Omental fat pad (tissue), 4 donors: ENCODE data around the gene PNLIPRP3. TPM values are rescaled to one million over a fixed set of nuclear protein-coding genes. Genes with fewer than 3 reads are reported as not detected.

Experiments used
- ATAC-seq: fragments of 150-250 bp; one replicate; pipeline ENCODE4 v1.9.1; 2016; ENCODE audit warnings: mild to moderate bottlenecking, moderate library complexity; ENCODE audit not compliant: low FRiP score
- DNase-seq: peaks from one replicate; pipeline ENCODE4 v3.0.0-alpha.2; 2019; ENCODE audit warnings: low spot score
- total RNA-seq, 4 donors: library from RNA; depleted of rRNA; stranded (reverse); fragments of >200 nt; gene quantifications; one replicate each; pipeline ENCODE4 v1.1.0, GENCODE V29; 2016
- TF ChIP-seq, protein P1 (sequence below), 3 donors: fragments of 450-650 bp; IDR thresholded peaks; one replicate each; pipeline ENCODE4 v1.5.1; 2016 to 2017; ENCODE audit warnings: antibody characterized with exemption in 3 of 3, mild to moderate bottlenecking in 3 of 3, moderate library complexity in 2 of 3

The PNLIPRP3 gene
- total RNA-seq, 4 donors from 2014 or later = 0.31 to 0.63 TPM; not detected in 2

GRCh38 chr10:116465546-116465945 is 37.9 kb downstream of the PNLIPRP3 start:
- DNase-seq = no peak
- no peak for ATAC-seq
- TF ChIP-seq, protein P1, sequence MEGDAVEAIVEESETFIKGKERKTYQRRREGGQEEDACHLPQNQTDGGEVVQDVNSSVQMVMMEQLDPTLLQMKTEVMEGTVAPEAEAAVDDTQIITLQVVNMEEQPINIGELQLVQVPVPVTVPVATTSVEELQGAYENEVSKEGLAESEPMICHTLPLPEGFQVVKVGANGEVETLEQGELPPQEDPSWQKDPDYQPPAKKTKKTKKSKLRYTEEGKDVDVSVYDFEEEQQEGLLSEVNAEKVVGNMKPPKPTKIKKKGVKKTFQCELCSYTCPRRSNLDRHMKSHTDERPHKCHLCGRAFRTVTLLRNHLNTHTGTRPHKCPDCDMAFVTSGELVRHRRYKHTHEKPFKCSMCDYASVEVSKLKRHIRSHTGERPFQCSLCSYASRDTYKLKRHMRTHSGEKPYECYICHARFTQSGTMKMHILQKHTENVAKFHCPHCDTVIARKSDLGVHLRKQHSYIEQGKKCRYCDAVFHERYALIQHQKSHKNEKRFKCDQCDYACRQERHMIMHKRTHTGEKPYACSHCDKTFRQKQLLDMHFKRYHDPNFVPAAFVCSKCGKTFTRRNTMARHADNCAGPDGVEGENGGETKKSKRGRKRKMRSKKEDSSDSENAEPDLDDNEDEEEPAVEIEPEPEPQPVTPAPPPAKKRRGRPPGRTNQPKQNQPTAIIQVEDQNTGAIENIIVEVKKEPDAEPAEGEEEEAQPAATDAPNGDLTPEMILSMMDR (IDR thresholded peaks at IDR 0.05) = no peak

DNA sequence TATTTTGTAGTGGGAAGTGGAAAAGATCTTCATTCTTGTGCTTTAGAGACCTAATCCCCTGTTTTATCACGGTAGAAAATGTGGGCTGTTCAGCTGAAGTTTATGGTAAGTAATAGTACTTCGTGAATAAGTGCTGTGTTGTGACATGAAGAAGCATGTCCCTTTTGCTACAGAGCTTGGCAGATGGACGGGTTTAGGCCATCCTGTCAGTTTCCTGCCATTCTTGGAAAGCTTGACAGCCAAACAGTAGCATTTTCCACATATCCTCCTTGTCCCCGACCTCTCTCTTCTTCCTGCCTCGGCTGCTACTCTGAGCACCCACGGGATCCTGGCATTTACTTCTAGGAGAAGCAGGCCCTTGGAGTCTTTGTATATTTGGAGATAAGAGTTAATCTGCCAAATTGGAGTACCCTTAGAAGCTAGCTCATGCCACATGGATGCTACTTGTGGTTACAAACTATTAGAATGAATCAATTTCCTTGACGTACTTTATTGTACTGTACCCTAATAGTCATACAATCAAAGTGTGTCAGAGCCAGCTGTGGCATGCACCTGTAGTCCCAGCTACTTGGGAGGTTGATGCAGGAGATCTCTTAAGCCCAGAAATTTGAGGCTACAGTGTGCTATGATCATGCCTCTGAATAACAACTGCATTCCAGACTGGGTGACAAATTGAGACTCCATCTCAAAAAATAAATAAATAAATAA is 39.2 kb downstream of the PNLIPRP3 start:
- DNase-seq = no peak
- TF ChIP-seq, protein P1 (IDR thresholded peaks at IDR 0.05) = no peak
- no peak for ATAC-seq

GRCh38 chr10:116469437-116469836 is 41.8 kb downstream of the PNLIPRP3 start:
- no peak for DNase-seq
- ATAC-seq = no peak
- TF ChIP-seq, protein P1 (IDR thresholded peaks at IDR 0.05) = no peak

DNA sequence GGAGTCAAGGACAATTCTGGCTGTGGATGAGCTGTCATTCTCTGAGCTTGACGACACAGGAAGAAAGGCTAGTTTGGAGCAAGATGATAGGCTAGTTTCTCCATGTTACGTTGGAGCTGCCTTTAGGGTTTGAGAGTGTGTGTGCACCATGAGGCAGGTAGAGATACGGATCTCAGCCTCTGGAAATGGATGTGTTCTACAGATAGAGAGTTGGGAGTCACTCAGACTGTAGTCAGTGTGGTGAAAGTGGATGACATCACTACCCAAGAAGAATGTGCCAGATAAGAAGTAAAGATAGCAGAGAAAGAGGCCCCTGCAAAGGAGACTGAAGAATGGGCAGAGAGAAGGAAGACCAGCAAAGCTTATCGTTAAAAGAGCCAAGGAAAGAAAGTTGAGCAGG is 42.4 kb downstream of the PNLIPRP3 start:
- no peak for ATAC-seq
- no peak for DNase-seq
- TF ChIP-seq, protein P1 (IDR thresholded peaks at IDR 0.05) = no peak

- TF ChIP-seq, protein P1 (IDR thresholded peaks at IDR 0.05) = no peak
- DNase-seq (no peak), ATAC-seq (no peak)
These were observed 43.2 kb downstream of the PNLIPRP3 start for GRCh38 chr10:116470768-116471415.

DNA sequence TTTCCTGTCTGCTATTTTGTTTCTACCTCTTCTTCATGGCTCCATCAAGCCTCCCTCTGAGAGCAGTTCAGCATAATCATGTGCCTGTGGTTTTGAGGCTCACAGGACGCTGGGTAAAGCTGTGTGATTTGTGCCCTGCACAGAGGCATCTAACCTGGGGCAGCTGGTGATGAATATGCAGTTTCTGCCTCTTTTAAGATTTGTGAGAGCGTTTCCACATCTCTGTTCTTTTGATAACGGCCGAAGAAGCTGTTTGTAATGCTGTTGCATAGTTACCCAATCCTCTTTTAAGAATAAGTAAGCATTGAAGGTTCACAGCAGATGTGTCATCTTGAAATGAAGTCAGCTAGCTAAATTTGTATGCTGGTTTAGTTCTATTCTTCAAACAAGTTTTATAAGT is 45.2 kb downstream of the PNLIPRP3 start:
- DNase-seq (no peak), ATAC-seq (no peak)
- TF ChIP-seq, protein P1 (IDR thresholded peaks at IDR 0.05) = no peak

DNA sequence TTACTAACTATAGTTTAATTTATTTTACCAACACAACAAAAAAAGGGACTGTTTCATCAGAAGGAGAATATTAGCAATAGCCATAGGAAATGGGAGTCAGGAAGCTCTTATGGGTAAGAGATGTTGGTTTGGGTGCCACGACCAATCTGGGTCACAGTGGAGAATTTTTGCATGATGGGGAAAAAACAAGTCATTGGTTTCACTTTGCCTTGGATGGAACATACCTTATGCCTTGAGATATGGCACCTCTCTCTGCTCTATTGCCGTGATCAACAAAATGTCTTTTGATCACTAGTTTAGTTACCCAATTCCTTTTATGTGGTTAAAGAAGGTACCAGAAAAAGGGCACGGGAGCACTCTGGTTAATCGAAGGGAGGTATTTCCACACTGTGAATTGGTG is 48.2 kb downstream of the PNLIPRP3 start:
- TF ChIP-seq, protein P1 (IDR thresholded peaks at IDR 0.05) = no peak
- DNase-seq (no peak), ATAC-seq (no peak)
